Spleen (tissue), 11 donors: ENCODE measurements around the gene GNG4. TPM values are rescaled to one million over a fixed set of nuclear protein-coding genes. Genes with fewer than 3 reads are reported as not detected.

ENCODE experiments used
- DNase-seq: peaks from one replicate; pipeline ENCODE4 v3.0.0-alpha.2; 2020
- H3K27ac ChIP-seq, 8 donors: fragments of 200-600 bp; sonication (generic) in 7 of 8; 1 replicate in 4 of 8; 2 replicates in 4 of 8; pipeline versions ENCODE4 v1.5.0 to v1.8.0; 2016 to 2021; ENCODE audit warnings: inconsistent platforms in 4 of 8, mild to moderate bottlenecking in 4 of 8, moderate library complexity in 1 of 8
- H3K27me3 ChIP-seq, 7 donors: fragments of 200-600 bp; sonication (generic) in 6 of 7; replicated peaks in 1 of 7; 1 replicate in 4 of 7; 2 replicates in 3 of 7; pipeline versions ENCODE4 v1.5.0 to v1.8.0; 2016 to 2021; ENCODE audit warnings: inconsistent platforms in 3 of 7, mild to moderate bottlenecking in 1 of 7
- H3K36me3 ChIP-seq, 6 donors: fragments of 200-600 bp; sonication (generic) in 5 of 6; 1 replicate in 4 of 6; 2 replicates in 2 of 6; pipeline versions ENCODE4 v1.5.0 to v1.8.0; 2016 to 2021; ENCODE audit warnings: inconsistent platforms in 2 of 6
- H3K4me1 ChIP-seq, 6 donors: fragments of 200-600 bp; sonication (generic) in 5 of 6; 1 replicate in 3 of 6; 2 replicates in 3 of 6; pipeline versions ENCODE4 v1.5.0 to v1.8.0; 2016 to 2021; ENCODE audit warnings: inconsistent platforms in 3 of 6
- H3K4me3 ChIP-seq, 8 donors: fragments of 200-600 bp; sonication (generic) in 7 of 8; 1 replicate in 4 of 8; 2 replicates in 4 of 8; pipeline versions ENCODE4 v1.5.0 to v1.8.0; 2016 to 2021; ENCODE audit warnings: inconsistent platforms in 4 of 8, mild to moderate bottlenecking in 4 of 8, moderate library complexity in 2 of 8
- H3K9me3 ChIP-seq, 8 donors: fragments of 200-600 bp; sonication (generic) in 7 of 8; 1 replicate in 4 of 8; 2 replicates in 4 of 8; pipeline versions ENCODE4 v1.5.0 to v1.8.0; 2016 to 2021; ENCODE audit warnings: inconsistent platforms in 4 of 8
- POLR2A ChIP-seq, 3 donors: fragments of 450-650 bp; IDR thresholded peaks; one replicate each; pipeline ENCODE4 v1.5.1; 2017; ENCODE audit warnings: antibody characterized with exemption in 3 of 3, mild to moderate bottlenecking in 1 of 3
- POLR2AphosphoS5 ChIP-seq, 3 donors: sonication (generic); formaldehyde crosslinking; IDR thresholded peaks; one replicate each; pipeline ENCODE4 v1.5.1; 2017; ENCODE audit warnings: antibody characterized with exemption in 3 of 3
- WGBS, 5 donors: extraction: QIAGEN DNeasy Blood & Tissue Kit in 3 of 5; methylation state at CpG; one replicate each; pipeline versions ENCODE4 v1.1.5 to v1.1.7; 2013 to 2018; 5-methylcytosine and 5-hydroxymethylcytosine counted together
- intact Hi-C: fragments of 100-400 bp; cut with DNase I; formaldehyde crosslinking; loops from one replicate; pipeline ENCODE4 v1.15.0; 2023; ENCODE audit warnings: low total_unique reads
- polyA plus RNA-seq, 3 donors: library from polyadenylated mRNA; stranded (reverse); fragments of 200-250 nt; gene quantifications; one replicate each; pipeline ENCODE4 v1.2.1, GENCODE V29; 2013
- total RNA-seq, 7 donors: library from RNA; depleted of rRNA in 3 of 7; stranded (reverse); fragments of >200 nt in 3 of 7; fragmentation: NEBNext Ultra II Directional in 4 of 7; extraction: Animal tissue kit (Norgen Biotek cat#: 25700) in 4 of 7; gene quantifications; one replicate each; pipeline versions ENCODE4 v1.1.0 to v1.2.1, GENCODE V29; 2016 to 2021
- TF ChIP-seq, protein P1 (sequence below), 11 experiments: fragments of 200-600 bp in 7 of 11; fragments of 450-650 bp in 4 of 11; sonication (generic) in 4 of 11; IDR thresholded peaks in 8 of 11; conservative IDR thresholded peaks in 3 of 11; 1 replicate in 7 of 11; 2 replicates in 4 of 11; pipeline versions ENCODE4 v1.4.0 to v1.8.0; 2016 to 2021; ENCODE audit warnings: antibody characterized with exemption in 11 of 11, inconsistent platforms in 4 of 11, mild to moderate bottlenecking in 1 of 11
- donor health status: healthy with polysubstance abuse.
- donor health status: DM: no; HTN: no; CAD: no; lungs with moderate emphysema.
- donor health status: DM: no; HTN: no; CAD: no.
- donor health status: Bipolar disorder and iron deficiency.
- donor health status: healthy.
- donor health status: DM: no; HTN: no; CAD: no.
- donor health status: DM: yes; HTN: yes; CAD: no.

Gene GNG4
- total and polyA plus RNA-seq, 10 donors, result 0.13 to 0.65 (median 0.18) TPM; not detected in 6

DNA sequence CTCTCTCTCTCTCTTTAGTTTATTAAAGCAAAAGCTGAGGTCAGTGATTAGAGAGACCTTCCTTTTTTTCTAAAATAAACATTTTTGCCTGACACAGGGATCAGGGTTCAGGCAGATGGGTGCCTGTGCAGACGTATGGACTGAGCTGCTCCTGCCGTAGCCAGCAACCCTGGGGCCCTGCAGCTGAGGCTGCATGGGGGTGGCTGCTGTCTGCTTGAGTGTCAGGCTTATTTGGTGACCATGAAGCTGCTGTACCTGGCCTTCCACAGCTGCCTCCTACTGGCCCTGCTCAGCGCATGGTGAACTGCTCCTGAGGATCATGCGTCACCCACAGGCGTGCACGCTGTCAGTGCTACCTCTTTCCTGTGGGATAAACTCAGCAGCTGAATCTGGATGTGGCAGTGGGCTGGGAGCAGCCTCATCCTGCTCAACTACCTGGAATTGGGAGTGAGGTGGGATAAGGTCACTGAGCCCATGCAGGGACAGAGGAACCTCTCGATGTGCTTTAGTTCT lies 35.1 kb downstream of the GNG4 start:
- no peak for DNase-seq
- 88 to 90% (median 89%) methylated on average over 7 of the region's 7 CpGs for WGBS, 5 donors
- no peaks in the 10 kb centered on the region for H3K36me3 ChIP-seq
- H3K4me1 ChIP-seq, result no peaks in the 10 kb centered on the region
- intact Hi-C loops, result no loop called here
- no peak overlapping the region for H3K27ac ChIP-seq
- no peaks in the 10 kb centered on the region for H3K27me3 ChIP-seq
- H3K4me3 ChIP-seq, result no peak overlapping the region
- TF ChIP-seq, protein P1, sequence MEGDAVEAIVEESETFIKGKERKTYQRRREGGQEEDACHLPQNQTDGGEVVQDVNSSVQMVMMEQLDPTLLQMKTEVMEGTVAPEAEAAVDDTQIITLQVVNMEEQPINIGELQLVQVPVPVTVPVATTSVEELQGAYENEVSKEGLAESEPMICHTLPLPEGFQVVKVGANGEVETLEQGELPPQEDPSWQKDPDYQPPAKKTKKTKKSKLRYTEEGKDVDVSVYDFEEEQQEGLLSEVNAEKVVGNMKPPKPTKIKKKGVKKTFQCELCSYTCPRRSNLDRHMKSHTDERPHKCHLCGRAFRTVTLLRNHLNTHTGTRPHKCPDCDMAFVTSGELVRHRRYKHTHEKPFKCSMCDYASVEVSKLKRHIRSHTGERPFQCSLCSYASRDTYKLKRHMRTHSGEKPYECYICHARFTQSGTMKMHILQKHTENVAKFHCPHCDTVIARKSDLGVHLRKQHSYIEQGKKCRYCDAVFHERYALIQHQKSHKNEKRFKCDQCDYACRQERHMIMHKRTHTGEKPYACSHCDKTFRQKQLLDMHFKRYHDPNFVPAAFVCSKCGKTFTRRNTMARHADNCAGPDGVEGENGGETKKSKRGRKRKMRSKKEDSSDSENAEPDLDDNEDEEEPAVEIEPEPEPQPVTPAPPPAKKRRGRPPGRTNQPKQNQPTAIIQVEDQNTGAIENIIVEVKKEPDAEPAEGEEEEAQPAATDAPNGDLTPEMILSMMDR (IDR thresholded peaks at IDR 0.05 in 8 of 11, conservative IDR thresholded peaks at IDR 0.05 in 3 of 11), result no peak
- TF ChIP-seq POLR2AphosphoS5 (IDR thresholded peaks at IDR 0.05), result no peak
- TF ChIP-seq POLR2A (IDR thresholded peaks at IDR 0.05), result no peak
- no peaks in the 10 kb centered on the region for H3K9me3 ChIP-seq

DNA sequence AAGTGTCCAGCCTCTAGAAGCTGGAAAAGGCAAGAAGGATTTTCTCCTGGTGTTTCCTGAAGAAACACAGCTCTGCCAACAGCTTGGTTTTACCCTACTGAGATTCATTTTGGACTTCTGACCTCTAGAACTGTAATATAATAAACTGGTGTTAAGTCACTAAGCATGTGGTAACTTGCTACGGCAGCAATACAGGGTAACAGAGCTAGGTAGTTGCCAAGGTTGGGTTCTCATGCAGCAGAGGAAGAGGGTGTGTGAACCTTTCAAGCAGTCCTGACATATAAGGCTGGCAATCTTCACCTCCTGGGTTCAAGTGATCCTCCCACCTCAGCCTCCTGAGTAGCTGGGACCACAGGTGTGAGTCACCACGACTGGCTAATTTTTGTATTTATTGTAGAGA lies 36.0 kb downstream of the GNG4 start:
- Histone ChIP-seq H3K36me3 (no peaks in the 10 kb centered on the region), H3K27me3 (no peaks in the 10 kb centered on the region), H3K9me3 (no peaks in the 10 kb centered on the region), H3K27ac (no peak overlapping the region), H3K4me3 (no peak overlapping the region), H3K4me1 (no peaks in the 10 kb centered on the region)
- WGBS, 5 donors, result 70 to 90% (median 80%) methylated on average over 2 of the region's 2 CpGs
- DNase-seq, result no peak
- TF ChIP-seq POLR2A (IDR thresholded peaks at IDR 0.05), result no peak
- no peak for TF ChIP-seq POLR2AphosphoS5 (IDR thresholded peaks at IDR 0.05)
- TF ChIP-seq, protein P1 (IDR thresholded peaks at IDR 0.05 in 8 of 11, conservative IDR thresholded peaks at IDR 0.05 in 3 of 11), result no peak
- intact Hi-C loops, result no loop called here

- Histone ChIP-seq H3K27ac (no peak overlapping the region), H3K27me3 (no peaks in the 10 kb centered on the region), H3K4me1 (no peaks in the 10 kb centered on the region), H3K4me3 (no peak overlapping the region), H3K36me3 (no peaks in the 10 kb centered on the region), H3K9me3 (no peaks in the 10 kb centered on the region)
- TF ChIP-seq POLR2A (IDR thresholded peaks at IDR 0.05) (no peak), POLR2AphosphoS5 (IDR thresholded peaks at IDR 0.05) (no peak)
- TF ChIP-seq, protein P1 (IDR thresholded peaks at IDR 0.05 in 8 of 11, conservative IDR thresholded peaks at IDR 0.05 in 3 of 11), result no peak
- 73 to 85% (median 82%) methylated on average over 2 to 3 of the region's 3 CpGs for WGBS, 5 donors
- DNase-seq, result no peak
- intact Hi-C loops, result no loop called here
These were observed 36.8 kb downstream of the GNG4 start for GRCh38 chr1:235612761-235613160.

DNA sequence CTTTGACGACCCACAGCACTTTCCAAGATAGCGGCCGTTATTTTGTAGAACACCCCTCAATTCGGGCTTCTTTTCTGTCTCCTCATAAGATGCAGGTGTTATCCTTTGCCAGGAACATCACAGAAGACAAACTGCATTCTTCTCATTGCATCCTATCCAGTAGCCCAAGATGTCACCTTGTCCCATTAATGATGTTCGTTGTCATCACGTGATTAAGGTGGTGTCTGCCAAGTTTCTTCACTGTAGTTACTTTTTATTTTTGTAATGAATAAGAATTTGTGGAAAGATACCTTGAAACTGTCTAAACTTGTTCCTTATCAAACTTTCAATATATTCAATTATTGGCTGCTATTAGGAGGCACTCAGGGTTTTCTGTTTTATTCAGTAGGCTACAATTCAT lies 39.4 kb downstream of the GNG4 start:
- Histone ChIP-seq H3K27ac (no peak overlapping the region), H3K4me3 (no peak overlapping the region), H3K9me3 (no peaks in the 10 kb centered on the region), H3K27me3 (no peaks in the 10 kb centered on the region), H3K36me3 (no peaks in the 10 kb centered on the region), H3K4me1 (peaks cover 0 to 3% (median 0%) of the 10 kb centered on the region in 6 donors)
- no peak for TF ChIP-seq POLR2AphosphoS5 (IDR thresholded peaks at IDR 0.05)
- TF ChIP-seq POLR2A (IDR thresholded peaks at IDR 0.05), result no peak
- TF ChIP-seq, protein P1 (IDR thresholded peaks at IDR 0.05 in 8 of 11, conservative IDR thresholded peaks at IDR 0.05 in 3 of 11), result no peak
- WGBS, 5 donors, result 89 to 93% (median 89%) methylated on average over 6 of the region's 6 CpGs
- intact Hi-C loops, result no loop called here
- DNase-seq, result no peak
